ENCODE measurements around the gene MYH16.
A peak's percentile ranks its signal among the peaks of the same experiment; 100 is the strongest.
"Not testable (repeated sequence)": the region's sequence is repeated elsewhere in the genome, so short reads cannot be mapped to it uniquely, and the experiment has no call there.

MYH16 gene

GRCh38 chr7:99272476-99273045 is at the start of gene MYH16:
TSS of gene MYH16 (plus strand) at chr7:99272839.
- in situ Hi-C loops (cut with MboI; ENCODE audit: low pct_unique_long_range_greater_than_20kb, low sequenced_read_pairs), result no loop called here
- DNase-seq, result no peak

GRCh38 chr7:99224263-99224898 is 48.3 kb upstream of the MYH16 start:
- in situ Hi-C loops (cut with MboI; ENCODE audit: low pct_unique_long_range_greater_than_20kb, low sequenced_read_pairs), result not testable (repeated sequence)
- DNase-seq, result peak; percentile 18

DNA sequence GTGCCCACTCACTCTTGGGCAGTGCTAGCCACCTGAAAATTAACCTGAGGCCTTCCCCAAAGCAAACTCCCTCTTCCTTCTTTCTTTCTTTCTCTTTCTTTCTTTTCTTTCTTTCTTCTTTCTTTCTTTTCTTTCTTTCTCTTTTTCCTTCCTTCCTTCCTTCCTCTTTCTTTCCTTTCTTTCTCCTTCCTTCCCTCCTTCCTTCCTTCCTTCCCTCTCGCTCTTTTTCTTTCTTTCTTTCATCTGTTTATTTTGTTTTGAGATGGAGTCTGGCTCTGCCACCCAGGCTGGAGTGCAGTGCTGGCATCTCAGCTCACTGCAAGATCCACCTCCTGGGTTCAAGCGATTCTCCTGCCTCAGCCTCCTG is 47.8 kb upstream of the MYH16 start:
- in situ Hi-C loops (cut with MboI; ENCODE audit: low pct_unique_long_range_greater_than_20kb, low sequenced_read_pairs), result no loop called here
- no peak for DNase-seq

- DNase-seq, result no peak
- in situ Hi-C loops (cut with MboI; ENCODE audit: low pct_unique_long_range_greater_than_20kb, low sequenced_read_pairs), result no loop called here
Observed at GRCh38 chr7:99229234-99229633, 43.4 kb upstream of the MYH16 start.

DNA sequence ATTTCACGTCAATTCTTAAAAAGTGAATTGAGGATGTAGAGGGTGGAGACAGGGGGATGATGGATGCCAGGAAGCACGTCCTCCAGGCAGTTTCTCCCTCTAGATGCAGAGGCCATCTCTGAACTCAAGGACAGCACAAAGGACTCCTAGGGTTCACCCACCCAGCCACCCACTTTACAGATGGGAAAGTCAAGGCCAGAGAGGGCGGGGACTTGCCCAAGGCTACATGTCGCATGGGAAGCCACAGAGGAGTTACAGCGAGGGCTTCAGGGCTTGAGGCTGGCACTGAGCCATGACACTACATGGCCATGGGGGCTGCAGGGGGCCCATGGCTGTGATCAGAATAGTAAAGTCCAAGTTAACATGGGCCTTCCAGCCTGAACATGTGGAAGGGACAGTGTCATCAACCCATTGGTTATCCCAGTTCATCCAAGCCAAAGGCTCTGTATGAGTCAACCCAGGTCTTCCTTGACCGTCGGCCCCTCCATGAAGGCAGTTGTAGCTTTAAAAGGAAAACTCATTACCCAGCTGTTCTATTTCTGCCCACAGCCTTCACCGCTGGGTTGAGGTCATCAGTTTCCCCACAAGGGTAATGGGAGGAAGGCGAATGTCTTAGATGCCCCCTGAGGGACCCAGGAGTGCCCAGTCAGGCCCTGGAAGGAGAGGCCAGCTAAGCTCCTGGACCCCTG is 40.4 kb upstream of the MYH16 start:
- in situ Hi-C loops (cut with MboI; ENCODE audit: low pct_unique_long_range_greater_than_20kb, low sequenced_read_pairs), result no loop called here
- no peak for DNase-seq

- DNase-seq; in situ Hi-C loops (cut with MboI; ENCODE audit: low pct_unique_long_range_greater_than_20kb, low sequenced_read_pairs): not testable (repeated sequence)
Observed at GRCh38 chr7:99232955-99233354, 39.7 kb upstream of the MYH16 start.

GRCh38 chr7:99234185-99234584 is 38.5 kb upstream of the MYH16 start:
- in situ Hi-C loops (cut with MboI; ENCODE audit: low pct_unique_long_range_greater_than_20kb, low sequenced_read_pairs), result no loop called here

DNA sequence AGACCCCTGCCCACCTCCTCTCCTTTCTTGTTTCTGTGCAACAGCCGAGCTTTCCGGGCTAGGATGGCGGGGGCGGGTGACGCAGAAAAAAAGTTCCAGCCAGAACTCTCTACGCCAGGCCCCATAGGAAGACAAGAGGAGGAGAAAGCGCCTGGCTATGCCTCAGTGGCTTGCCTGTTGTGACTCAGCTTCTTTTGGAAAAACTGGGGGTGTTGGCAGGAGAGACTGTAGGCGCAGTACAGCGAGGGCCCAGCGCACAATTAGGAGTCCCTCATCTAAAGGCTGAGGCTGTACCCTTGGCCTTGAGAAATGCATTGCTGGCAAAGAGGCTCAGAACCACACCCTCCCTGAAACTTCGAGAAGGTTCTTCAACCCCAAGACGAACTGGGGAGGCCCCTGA is 36.7 kb upstream of the MYH16 start:
- DNase-seq, result no peak
- in situ Hi-C loops (cut with MboI; ENCODE audit: low pct_unique_long_range_greater_than_20kb, low sequenced_read_pairs), result no loop called here

More at GRCh38 chr7:99234185-99234584, 38.5 kb upstream of the MYH16 start:
- no peak for DNase-seq

- DNase-seq; in situ Hi-C loops (cut with MboI; ENCODE audit: low pct_unique_long_range_greater_than_20kb, low sequenced_read_pairs): not testable (repeated sequence)
Observed at GRCh38 chr7:99237876-99238275, 34.8 kb upstream of the MYH16 start.

DNA sequence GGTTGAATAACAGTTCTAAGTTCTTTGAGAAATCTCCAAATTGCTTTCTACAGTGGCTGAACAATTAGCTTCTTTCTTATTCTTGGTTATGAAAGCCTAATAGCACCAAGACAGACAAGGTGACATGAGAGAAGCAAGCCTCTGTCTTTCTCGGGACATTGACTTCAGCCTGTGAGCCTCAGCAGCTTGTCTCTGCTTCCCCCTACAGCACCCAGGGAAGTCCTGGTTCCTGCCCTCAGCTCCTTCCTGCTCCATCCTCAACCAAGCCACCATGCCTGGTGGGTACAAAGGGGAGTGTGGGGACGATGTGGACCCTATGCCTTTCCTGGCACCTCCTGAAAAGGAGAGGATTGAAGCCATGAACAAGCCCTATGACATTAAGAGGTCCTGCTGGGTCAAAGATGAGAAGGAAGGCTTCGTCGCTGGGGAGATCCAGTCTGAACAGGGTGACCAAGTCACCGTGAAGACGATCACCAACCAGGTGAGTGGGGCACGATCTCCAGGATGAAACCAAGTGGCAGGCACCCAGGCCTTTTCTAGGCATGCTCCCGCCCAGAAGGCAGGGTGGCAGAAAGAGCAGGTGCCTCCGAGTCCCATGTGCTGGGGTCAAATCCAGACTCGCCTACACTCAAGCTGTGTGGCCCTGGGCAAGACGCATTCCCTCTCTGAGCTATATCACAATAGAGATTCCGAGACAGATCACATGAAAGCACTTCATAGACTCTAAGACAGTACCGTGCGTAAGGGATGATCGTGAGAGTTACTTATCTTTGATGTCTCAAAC is 33.9 kb upstream of the MYH16 start:
- in situ Hi-C loops (cut with MboI; ENCODE audit: low pct_unique_long_range_greater_than_20kb, low sequenced_read_pairs), result no loop called here
- no peak for DNase-seq

DNA sequence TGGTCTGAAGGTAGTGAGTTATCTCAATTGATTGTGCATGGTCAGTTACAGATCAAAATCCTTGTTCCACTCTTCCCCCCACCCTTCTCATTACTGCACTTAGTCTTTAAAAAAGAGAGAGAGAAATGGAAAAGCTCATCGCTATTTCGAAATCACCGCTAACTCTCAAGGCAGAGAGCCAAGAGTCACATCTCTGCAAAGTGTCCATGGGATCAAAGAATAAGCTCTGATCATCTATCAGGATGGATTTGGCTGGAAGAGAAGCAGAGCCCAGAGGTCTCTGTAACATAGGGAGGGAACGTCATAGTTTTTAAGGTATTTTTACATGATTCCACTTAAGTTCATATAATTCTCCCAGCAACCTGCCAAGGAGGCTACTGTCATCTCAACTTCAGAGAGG is 30.0 kb upstream of the MYH16 start:
- no peak for DNase-seq
- in situ Hi-C loops (cut with MboI; ENCODE audit: low pct_unique_long_range_greater_than_20kb, low sequenced_read_pairs), result no loop called here

GRCh38 chr7:99243751-99244337 is 28.8 kb upstream of the MYH16 start:
- no peak for DNase-seq
- in situ Hi-C loops (cut with MboI; ENCODE audit: low pct_unique_long_range_greater_than_20kb, low sequenced_read_pairs), result no loop called here

GRCh38 chr7:99244939-99245338 is 27.7 kb upstream of the MYH16 start:
- DNase-seq, result no peak
- in situ Hi-C loops (cut with MboI; ENCODE audit: low pct_unique_long_range_greater_than_20kb, low sequenced_read_pairs), result no loop called here

DNA sequence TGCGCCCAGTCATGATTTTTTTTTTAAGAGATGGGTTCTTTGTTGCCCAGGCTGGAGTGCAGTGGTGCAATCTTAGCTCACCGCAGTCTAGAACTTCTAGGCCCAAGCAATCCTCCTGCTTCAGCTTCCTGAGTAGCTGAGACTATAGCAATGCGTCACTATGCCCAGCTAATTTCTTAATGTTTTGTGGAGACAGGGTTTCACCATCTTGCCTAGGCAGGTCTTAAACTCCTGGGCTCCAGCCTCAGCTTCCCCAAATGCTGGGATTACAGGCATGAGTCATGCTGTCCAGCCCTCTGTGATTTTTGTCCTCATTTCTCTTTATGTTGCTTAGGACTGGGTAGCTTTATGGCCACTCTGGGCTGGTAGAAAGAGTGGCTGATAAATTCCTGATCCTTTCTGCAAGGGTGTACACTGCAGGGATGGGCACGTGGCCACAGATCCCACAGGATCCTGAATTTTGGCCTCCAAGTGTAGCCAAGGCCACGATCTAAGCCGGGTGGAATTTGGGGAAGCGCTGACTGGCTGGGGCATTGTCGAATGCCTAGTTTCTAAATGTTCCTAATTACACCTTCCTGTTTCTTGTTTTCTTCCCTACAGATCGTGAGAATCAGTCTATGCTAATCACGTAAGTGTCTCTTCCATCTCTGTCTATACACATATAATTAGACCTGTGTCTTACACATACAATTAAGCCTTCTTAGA is 24.1 kb upstream of the MYH16 start:
- no peak for DNase-seq
- in situ Hi-C loops (cut with MboI; ENCODE audit: low pct_unique_long_range_greater_than_20kb, low sequenced_read_pairs), result no loop called here

DNA sequence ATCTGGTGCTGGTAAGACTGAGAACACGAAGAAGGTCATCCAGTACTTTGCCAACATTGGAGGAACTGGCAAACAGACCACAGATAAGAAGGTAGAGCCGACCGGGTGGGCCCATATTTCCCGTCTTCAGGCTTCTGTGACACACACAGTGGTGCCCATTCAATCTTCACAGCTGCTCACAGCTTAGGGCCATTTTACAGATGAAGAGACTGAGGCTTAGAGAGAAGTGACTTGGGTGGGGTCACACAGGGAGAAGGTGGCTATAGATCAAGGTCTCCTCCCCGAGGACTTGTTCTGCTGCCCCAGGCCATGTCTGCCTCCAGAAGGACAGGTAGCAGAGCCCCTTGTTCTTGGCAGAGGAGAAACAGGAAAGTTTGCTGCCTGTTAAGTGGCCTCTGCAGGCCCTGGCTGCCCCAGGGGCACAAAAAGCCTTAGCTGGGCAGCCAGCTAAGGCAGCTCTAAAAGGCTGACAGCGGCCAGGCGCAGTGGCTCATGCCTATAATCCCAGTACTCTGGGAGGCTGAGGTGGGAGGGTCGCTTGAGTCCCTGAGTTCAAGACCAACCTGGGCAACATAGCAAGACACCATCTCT is 22.6 kb upstream of the MYH16 start:
- in situ Hi-C loops (cut with MboI; ENCODE audit: low pct_unique_long_range_greater_than_20kb, low sequenced_read_pairs), result no loop called here
- DNase-seq, result no peak

- no peak for DNase-seq
- in situ Hi-C loops (cut with MboI; ENCODE audit: low pct_unique_long_range_greater_than_20kb, low sequenced_read_pairs), result no loop called here
Observed at GRCh38 chr7:99252166-99252895, 20.3 kb upstream of the MYH16 start.

- DNase-seq, result no peak
- in situ Hi-C loops (cut with MboI; ENCODE audit: low pct_unique_long_range_greater_than_20kb, low sequenced_read_pairs), result no loop called here
Observed at GRCh38 chr7:99253369-99253768, 19.3 kb upstream of the MYH16 start.

DNA sequence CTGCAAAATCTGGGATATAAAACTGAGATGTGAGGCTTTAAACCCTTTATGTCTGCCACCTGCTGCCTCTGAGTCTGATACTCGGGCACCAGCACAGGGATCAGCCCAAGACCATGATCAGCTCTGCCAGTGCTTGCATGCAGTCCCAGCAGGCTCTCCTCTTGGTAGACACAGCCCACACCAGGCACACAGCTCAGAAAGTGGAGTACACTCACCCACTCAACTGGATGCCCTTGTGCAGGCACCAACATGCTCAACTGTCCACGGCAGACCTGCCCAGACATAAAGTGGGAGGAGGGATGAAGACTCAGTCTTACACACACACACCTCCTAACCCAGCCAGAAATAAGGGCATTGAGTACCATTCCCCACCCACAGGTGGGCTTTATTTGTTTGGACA is 18.2 kb upstream of the MYH16 start:
- DNase-seq, result no peak

More for the DNA sequence above, 18.2 kb upstream of the MYH16 start:
- in situ Hi-C loops (cut with MboI; ENCODE audit: low pct_unique_long_range_greater_than_20kb, low sequenced_read_pairs), result no loop called here

Data from KBM-7 (cell line).